ENCODE results near the gene OR1L8.
"Not testable (repeated sequence)": the region's sequence is repeated elsewhere in the genome, so short reads cannot be mapped to it uniquely, and the experiment has no call there.

Gene OR1L8, protein sequence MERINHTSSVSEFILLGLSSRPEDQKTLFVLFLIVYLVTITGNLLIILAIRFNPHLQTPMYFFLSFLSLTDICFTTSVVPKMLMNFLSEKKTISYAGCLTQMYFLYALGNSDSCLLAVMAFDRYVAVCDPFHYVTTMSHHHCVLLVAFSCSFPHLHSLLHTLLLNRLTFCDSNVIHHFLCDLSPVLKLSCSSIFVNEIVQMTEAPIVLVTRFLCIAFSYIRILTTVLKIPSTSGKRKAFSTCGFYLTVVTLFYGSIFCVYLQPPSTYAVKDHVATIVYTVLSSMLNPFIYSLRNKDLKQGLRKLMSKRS

DNA sequence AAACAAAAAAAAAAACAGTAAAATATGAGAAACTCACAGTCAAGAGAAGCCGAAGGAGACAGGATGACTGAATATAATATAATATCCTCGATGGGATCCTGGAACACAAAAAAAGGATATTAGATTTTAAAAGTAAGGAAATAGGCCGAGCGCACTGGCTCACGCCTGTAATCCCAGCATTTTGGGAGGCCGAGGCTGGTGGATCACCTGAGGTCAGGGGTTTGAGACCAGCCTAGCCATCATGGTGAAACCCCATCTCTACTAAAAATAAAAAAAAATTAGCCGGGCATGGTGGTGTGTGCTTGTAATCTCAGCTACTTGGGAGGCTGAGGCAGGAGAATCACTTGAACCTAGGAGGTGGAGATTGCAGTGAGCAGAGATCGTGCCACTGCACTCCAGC is at the start of gene OR1L8:
Gene OR1L8 (minus strand): TSS at position 101 of the 400 bp plus-strand sequence. CDS start 14,907 bp downstream, outside the sequence.
- not testable (repeated sequence) for DNase-seq

GRCh38 chr9:122619996-122620395 is 36.8 kb upstream of the OR1L8 start:
- DNase-seq, result no peak

- no peak for DNase-seq
These were observed 31.2 kb upstream of the OR1L8 start, which contains the start of gene OR1Q1 for GRCh38 chr9:122614362-122614761. TSS of gene OR1Q1 (plus strand) at chr9:122614738. CDS start at chr9:122614738, 0 bp downstream.

DNA sequence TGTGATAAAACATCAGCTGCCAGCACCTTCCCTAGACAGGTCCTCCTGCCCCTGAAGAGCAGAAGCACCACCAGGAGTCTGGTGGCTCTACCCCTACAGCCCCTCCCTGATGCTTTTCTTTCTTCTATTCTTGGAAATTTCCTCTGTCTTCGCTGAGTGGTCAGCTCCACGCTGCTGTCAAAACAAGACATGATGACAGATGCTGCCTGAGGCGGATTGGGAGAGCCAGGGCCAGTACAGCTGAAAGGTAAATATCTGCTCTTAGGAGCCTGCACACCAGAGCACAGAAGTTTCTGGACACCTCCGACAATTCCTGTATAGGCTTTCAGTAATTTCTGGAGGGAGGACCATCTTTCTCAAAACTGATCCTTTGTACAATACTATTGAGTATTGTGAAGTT is 26.6 kb upstream of the OR1L8 start:
- no peak for DNase-seq

GRCh38 chr9:122606587-122606986 is 23.4 kb upstream of the OR1L8 start:
- DNase-seq, result no peak

GRCh38 chr9:122605691-122606090 is 22.5 kb upstream of the OR1L8 start:
- DNase-seq, result no peak

- DNase-seq, result no peak
These were observed 2.8 kb downstream of the OR1L8 start for GRCh38 chr9:122580360-122580759.

DNA sequence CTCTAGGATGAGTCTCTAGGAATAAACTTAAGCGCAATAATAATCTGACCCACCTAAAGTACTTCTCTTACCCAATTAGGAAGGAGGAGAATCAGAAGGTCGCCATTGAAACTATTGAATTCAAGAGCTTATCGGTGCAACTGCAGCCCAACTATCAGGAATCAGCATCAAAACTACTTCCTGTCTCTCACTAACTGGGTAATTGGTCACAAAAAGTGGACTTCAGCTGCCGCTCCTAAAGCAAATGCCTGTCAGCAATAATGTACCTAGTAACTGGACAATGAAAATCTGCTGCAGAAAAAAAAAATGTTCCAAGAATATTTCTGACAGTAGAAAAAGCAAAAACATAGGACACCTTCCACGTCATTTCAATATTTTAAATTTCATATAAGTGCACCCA is 3.3 kb downstream of the OR1L8 start:
- no peak for DNase-seq

GRCh38 chr9:122572456-122572855 is 10.7 kb downstream of the OR1L8 start:
- no peak for DNase-seq

DNA sequence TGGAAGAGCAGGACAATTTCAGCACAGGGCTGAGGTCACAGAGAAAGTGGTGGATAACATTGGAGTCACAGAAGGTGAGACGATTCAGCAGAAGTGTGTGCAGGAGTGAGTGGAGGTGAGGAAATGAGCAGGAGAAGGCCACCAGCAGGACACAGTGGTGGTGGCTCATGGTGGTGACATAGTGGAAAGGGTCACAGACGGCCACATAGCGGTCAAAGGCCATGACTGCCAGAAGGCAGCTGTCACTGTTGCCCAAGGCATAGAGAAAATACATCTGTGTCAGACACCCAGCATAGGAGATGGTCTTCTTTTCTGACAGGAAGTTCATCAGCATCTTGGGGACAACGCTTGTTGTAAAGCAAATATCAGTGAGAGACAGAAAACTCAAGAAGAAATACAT is 15.3 kb downstream of the OR1L8 start:
- no peak for DNase-seq

- no peak for DNase-seq
These were observed 20.9 kb downstream of the OR1L8 start for GRCh38 chr9:122562134-122562760.

DNA sequence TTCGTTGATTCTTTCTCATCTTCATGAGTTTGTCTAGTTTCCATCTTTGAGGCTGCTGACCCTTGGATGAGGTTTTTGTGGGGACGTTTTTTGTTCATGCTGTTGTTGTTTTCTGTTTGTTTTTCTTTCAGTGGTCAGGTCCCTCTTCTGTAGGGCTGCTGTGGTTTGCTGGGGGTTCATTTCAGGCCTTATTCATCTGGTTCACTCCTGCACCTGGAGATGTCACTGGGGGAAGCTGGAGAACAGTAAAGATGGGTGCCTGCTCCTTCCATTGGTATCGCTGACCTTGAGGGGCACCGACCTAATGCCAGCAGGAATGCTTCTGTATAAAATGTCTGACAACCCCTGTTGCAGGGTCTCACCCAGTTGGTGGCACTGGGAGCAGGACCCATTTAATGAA is 21.7 kb downstream of the OR1L8 start:
- DNase-seq, result no peak

- no peak for DNase-seq
These were observed 30.4 kb downstream of the OR1L8 start, which contains the start of gene OR1N2 for GRCh38 chr9:122552812-122553211. TSS of gene OR1N2 (plus strand) at chr9:122553112. CDS start at chr9:122553212, 100 bp downstream.

- DNase-seq, result no peak
These were observed 31.8 kb downstream of the OR1L8 start for GRCh38 chr9:122551371-122551770.

- peak; percentile 10 to 35 for DNase-seq
These were observed 37.0 kb downstream of the OR1L8 start for GRCh38 chr9:122546196-122546595.

- DNase-seq, result no peak
These were observed 44.4 kb downstream of the OR1L8 start for GRCh38 chr9:122538757-122539156.

GRCh38 chr9:122537066-122537465 is 46.1 kb downstream of the OR1L8 start:
- not testable (repeated sequence) for DNase-seq

DNA sequence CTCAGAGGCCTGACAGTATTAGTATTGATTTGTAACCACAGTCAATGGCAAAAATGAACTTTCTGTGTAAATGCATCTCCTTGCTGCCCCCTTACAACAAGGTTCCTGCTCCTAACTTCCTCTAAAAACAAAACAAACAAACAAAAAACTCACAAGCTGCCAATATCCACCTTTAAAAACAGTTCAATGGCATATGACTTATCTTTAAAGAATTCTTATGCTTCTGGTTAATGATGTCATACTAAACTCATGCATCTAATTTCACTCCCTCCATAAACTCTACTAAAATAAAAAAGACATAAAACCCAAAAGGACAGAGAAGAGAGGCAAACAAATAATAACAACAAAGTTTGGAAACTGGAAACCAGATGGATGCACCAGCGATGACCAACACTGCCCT is 47.0 kb downstream of the OR1L8 start:
- DNase-seq, result no peak

DNA sequence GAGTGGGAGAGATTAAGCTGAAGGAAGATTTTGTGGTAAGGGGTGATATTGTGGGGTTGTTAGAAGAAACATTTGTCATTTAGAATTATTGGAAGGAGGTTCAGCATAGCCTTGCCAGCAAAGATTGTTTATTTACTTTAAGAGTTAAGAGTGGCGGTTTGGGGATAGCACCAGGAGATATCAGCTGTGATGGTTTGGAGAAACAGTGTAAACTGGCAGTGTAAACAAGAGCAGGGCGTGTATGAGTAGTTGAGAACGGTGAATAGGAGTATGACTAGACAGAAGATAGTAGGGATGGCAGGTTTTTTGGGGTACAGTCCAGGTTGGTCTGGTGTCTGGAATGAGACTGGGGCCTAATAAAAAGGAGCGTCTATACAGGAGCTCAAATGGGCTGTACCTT is 52.0 kb downstream of the OR1L8 start:
- not testable (repeated sequence) for DNase-seq

GRCh38 chr9:122527193-122527592 is 56.0 kb downstream of the OR1L8 start, which contains the start of gene OR1N1:
TSS of gene OR1N1 (minus strand) at chr9:122527293. CDS start at chr9:122527293, 0 bp downstream.
- no peak for DNase-seq

DNA sequence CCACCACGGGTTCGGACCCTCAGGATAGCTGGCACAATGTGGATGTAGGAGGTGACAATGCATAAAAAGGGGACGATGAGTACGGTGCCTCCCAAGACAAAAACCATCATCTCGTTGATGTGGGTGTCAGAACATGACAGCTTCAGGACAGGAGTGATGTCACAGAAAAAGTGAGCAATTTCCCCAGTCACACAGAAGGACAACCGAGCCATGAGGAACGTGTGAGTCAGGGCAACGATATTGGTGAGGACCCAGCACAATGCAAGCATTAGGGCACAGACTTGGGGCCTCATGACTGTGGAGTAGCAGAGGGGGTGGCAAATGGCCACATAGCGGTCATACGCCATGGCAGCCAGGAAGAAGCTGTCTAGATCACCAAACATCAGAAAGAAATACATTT is 56.6 kb downstream of the OR1L8 start:
- DNase-seq, result no peak

DNA sequence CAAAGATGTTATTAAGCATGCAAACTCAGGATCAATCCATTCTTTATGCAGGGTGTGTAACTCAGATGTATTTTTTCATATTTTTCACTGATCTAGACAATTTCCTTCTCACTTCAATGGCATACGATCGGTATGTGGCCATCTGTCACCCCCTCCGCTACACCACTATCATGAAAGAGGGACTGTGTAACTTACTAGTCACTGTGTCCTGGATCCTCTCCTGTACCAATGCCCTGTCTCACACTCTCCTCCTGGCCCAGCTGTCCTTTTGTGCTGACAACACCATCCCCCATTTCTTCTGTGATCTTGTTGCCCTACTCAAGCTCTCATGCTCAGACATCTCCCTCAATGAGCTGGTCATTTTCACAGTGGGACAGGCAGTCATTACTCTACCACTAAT is 63.8 kb downstream of the OR1L8 start:
- DNase-seq, result no peak

DNA sequence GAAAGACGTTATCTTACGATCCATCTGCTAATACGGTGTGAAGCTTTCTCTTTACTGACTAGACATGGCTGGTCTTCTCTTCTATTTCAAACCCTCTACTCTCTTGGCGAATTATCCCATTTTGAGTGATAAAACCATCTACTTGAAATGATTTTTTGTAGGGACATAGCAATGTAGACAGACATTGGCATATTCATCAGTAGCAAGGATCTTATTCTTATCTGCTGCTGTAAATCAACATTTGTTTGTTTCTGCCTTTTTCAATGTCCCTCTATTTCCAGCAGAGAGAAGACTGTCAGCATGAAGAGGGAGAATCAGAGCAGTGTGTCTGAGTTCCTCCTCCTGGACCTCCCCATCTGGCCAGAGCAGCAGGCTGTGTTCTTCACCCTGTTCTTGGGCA is 64.3 kb downstream of the OR1L8 start, which contains the start of gene OR1J4:
Gene OR1J4 (plus strand): TSS at position 301 of the 400 bp plus-strand sequence. CDS start 0 bp downstream, at position 301.
- DNase-seq, result no peak

DNA sequence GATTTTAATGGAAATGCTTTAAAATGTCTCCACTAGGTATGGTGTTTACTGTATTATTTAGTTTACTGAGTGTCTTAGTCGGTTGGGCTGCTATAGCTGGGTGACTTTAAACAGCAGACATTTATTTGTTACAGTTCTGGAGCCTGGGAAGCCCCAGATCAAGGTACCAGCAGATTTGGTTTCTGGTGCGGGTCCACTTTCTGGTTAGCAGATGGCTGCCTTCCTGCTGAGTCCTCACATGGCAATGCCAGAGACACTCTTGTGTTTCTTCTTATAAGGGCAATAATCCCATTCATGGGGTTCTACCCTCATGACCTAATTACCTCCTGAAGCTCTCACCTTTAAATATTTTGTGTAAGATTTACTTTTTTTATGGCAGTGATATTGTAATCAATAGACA is 65.0 kb downstream of the OR1L8 start:
- no peak for DNase-seq
